Left ventricle myocardium inferior (tissue), 1 donor: ENCODE data around the gene VCL. TPM values are rescaled to one million over a fixed set of nuclear protein-coding genes. Genes with fewer than 3 reads are reported as not detected.

Experiments
- DNase-seq: peaks from one replicate; pipeline ENCODE4 v3.0.0-alpha.2; 2020
- H3K27ac ChIP-seq: fragments of 200-600 bp; replicated peaks from 2 replicates; pipeline ENCODE4 v1.8.0; 2021
- H3K27me3 ChIP-seq: fragments of 200-600 bp; 2 replicates; pipeline ENCODE4 v1.8.0; 2021; ENCODE audit warnings: low read depth
- H3K36me3 ChIP-seq: fragments of 200-600 bp; 2 replicates; pipeline ENCODE4 v1.8.0; 2021
- H3K4me1 ChIP-seq: fragments of 200-600 bp; 2 replicates; pipeline ENCODE4 v1.8.0; 2021
- H3K4me3 ChIP-seq: fragments of 200-600 bp; 2 replicates; pipeline ENCODE4 v1.8.0; 2021; ENCODE audit warnings: mild to moderate bottlenecking, moderate library complexity
- H3K9me3 ChIP-seq: fragments of 200-600 bp; replicated peaks from 2 replicates; pipeline ENCODE4 v1.8.0; 2021
- CTCF ChIP-seq: fragments of 200-600 bp; IDR thresholded peaks from 2 replicates; pipeline ENCODE4 v1.8.0; 2021; ENCODE audit warnings: antibody characterized with exemption, mild to moderate bottlenecking, borderline replicate concordance
- intact Hi-C: fragments of 100-400 bp; cut with micrococcal nuclease; formaldehyde crosslinking; loops from one replicate; pipeline ENCODE4 v1.11.0; 2022
- total RNA-seq: library from RNA; stranded (reverse); fragmentation: NEBNext Ultra II Directional; extraction: Animal tissue kit (Norgen Biotek cat#: 25700); gene quantifications from one replicate; pipeline ENCODE4 v1.2.1, GENCODE V29; 2021
- donor health status: DM: no; HTN: yes; CAD: no; lungs with severe emphysema.

The VCL gene
- total RNA-seq, 1 donor from 2014 or later, result 227 TPM

GRCh38 chr10:74114041-74114448 is 116.1 kb downstream of the VCL start:
- H3K27me3 ChIP-seq, result no peaks in the 10 kb centered on the region
- no peak for DNase-seq
- H3K27ac ChIP-seq, result peak overlapping the region; percentile 45
- H3K4me1 ChIP-seq, result peaks cover 40% of the 10 kb centered on the region
- H3K36me3 ChIP-seq, result peaks cover 99% of the 10 kb centered on the region
- intact Hi-C loops, result no loop called here
- no peak overlapping the region for H3K4me3 ChIP-seq
- H3K9me3 ChIP-seq, result no peaks in the 10 kb centered on the region
- TF ChIP-seq CTCF, result no peak

DNA sequence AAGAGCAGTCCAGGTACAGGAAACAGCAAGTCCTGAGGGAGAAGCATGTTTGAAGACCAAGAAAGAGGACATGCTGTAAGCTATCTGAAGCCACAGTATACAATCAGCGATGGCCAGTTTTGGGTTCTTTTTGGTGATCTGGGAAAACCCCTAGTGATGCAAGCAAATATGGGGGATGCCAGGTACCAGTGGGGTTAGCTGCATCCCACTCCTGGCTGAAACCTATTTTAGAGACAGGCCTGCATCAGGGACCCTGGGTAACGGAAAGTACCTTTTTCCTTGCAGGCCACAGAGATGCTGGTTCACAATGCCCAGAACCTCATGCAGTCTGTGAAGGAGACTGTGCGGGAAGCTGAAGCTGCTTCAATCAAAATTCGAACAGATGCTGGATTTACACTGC is 119.8 kb downstream of the VCL start:
- Histone ChIP-seq H3K4me1 (peaks cover 53% of the 10 kb centered on the region), H3K36me3 (peaks cover 91% of the 10 kb centered on the region), H3K27me3 (no peaks in the 10 kb centered on the region), H3K4me3 (no peak overlapping the region), H3K27ac (peak overlapping the region; percentile 34), H3K9me3 (no peaks in the 10 kb centered on the region)
- TF ChIP-seq CTCF, result no peak
- no peak for DNase-seq
- intact Hi-C loops, result no loop called here

DNA sequence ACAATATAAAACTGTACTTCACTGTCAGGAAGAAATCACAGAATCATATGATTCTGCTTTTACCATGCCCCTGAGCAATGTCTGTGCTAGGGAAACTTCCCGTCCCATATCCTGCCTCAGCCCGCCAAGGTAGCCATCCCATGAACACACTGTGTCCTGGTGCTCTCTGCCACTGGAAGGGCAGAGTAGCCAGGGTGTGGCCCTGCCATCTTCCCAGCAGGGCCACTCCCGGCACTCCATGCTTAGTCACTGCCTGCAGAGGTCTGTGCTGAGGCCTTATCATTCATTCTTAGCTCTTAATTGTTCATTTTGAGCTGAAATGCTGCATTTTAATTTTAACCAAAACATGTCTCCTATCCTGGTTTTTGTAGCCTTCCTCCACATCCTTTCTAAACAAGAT is 120.9 kb downstream of the VCL start:
- no peak for TF ChIP-seq CTCF
- no peak for DNase-seq
- no peaks in the 10 kb centered on the region for H3K27me3 ChIP-seq
- peaks cover 91% of the 10 kb centered on the region for H3K36me3 ChIP-seq
- H3K27ac ChIP-seq, result peak overlapping the region; percentile 34
- intact Hi-C loops, result no loop called here
- H3K4me1 ChIP-seq, result peaks cover 42% of the 10 kb centered on the region
- H3K4me3 ChIP-seq, result no peak overlapping the region
- H3K9me3 ChIP-seq, result no peaks in the 10 kb centered on the region

- Histone ChIP-seq H3K4me3 (no peak overlapping the region), H3K36me3 (peaks cover 90% of the 10 kb centered on the region), H3K27me3 (no peaks in the 10 kb centered on the region), H3K27ac (peak overlapping the region; percentile 8), H3K9me3 (no peaks in the 10 kb centered on the region), H3K4me1 (peaks cover 35% of the 10 kb centered on the region)
- intact Hi-C loops, result no loop called here
- no peak for DNase-seq
- no peak for TF ChIP-seq CTCF
These were observed 123.0 kb downstream of the VCL start for GRCh38 chr10:74120911-74121310.

- Histone ChIP-seq H3K4me1 (peaks cover 35% of the 10 kb centered on the region), H3K4me3 (no peak overlapping the region), H3K9me3 (no peaks in the 10 kb centered on the region), H3K27ac (peak overlapping the region; percentile 8), H3K27me3 (no peaks in the 10 kb centered on the region), H3K36me3 (peaks cover 90% of the 10 kb centered on the region)
- no peak for TF ChIP-seq CTCF
- no peak for DNase-seq
- intact Hi-C loops, result no loop called here
These were observed 123.5 kb downstream of the VCL start for GRCh38 chr10:74121368-74121767.

- intact Hi-C loops, result no loop called here
- Histone ChIP-seq H3K36me3 (peaks cover 89% of the 10 kb centered on the region), H3K4me3 (no peak overlapping the region), H3K4me1 (peaks cover 35% of the 10 kb centered on the region), H3K9me3 (no peaks in the 10 kb centered on the region), H3K27me3 (no peaks in the 10 kb centered on the region), H3K27ac (no peak overlapping the region)
- no peak for TF ChIP-seq CTCF
- no peak for DNase-seq
These were observed 124.1 kb downstream of the VCL start for GRCh38 chr10:74122060-74122459.
